Measurements from ENCODE around the gene DLG3.

DNA sequence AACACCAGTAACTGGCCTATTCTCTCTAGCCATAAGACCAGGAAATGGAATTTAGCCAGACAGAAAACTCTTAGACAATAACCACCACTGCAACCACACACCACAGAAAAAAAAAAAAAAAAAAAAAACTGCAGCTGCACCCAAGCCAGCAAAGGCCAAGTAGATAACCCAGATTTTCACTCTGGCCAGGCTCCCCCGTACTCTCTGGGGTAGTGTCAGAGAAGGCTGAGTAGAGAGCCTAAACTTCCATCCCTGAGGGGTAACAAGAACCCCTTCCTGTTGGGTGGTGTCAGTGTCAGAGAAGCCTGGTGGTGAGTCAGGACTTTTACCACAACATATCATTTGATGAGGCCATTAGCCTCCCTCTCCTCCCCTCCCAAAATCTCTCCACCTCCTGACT, 5.6 kb upstream of the DLG3 start:
- TF ChIP-seq, protein P1, sequence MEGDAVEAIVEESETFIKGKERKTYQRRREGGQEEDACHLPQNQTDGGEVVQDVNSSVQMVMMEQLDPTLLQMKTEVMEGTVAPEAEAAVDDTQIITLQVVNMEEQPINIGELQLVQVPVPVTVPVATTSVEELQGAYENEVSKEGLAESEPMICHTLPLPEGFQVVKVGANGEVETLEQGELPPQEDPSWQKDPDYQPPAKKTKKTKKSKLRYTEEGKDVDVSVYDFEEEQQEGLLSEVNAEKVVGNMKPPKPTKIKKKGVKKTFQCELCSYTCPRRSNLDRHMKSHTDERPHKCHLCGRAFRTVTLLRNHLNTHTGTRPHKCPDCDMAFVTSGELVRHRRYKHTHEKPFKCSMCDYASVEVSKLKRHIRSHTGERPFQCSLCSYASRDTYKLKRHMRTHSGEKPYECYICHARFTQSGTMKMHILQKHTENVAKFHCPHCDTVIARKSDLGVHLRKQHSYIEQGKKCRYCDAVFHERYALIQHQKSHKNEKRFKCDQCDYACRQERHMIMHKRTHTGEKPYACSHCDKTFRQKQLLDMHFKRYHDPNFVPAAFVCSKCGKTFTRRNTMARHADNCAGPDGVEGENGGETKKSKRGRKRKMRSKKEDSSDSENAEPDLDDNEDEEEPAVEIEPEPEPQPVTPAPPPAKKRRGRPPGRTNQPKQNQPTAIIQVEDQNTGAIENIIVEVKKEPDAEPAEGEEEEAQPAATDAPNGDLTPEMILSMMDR (IDR thresholded peaks at IDR 0.05; ENCODE audit: borderline replicate concordance, extremely low read depth, low read length, poor library complexity, severe bottlenecking), result no peak
- TF ChIP-seq EZH2 (IDR thresholded peaks at IDR 0.05; ENCODE audit: borderline replicate concordance, low read depth, low read length, severe bottlenecking), result no peak
